Lung (tissue), 12 donors: ENCODE data around the gene PIPOX. TPM values are rescaled to one million over a fixed set of nuclear protein-coding genes. Genes with fewer than 3 reads are reported as not detected.

Experiments
- ATAC-seq: fragments of 200-7000 bp; cut with Tn5 transposase; one replicate; pipeline ENCODE4 v1.9.1; 2020; ENCODE audit warnings: moderate number of reproducible peaks; ENCODE audit not compliant: insufficient read depth, low FRiP score
- DNase-seq, 3 donors: peaks; one replicate each; pipeline ENCODE4 v3.0.0-alpha.2; 2013 to 2017
- H3K27ac ChIP-seq, 2 donors: one replicate each; pipeline ENCODE4 v1.5.1; 2013; ENCODE audit warnings: mild to moderate bottlenecking in 2 of 2, moderate library complexity in 2 of 2, control low read depth in 1 of 2, inconsistent platforms in 1 of 2, low read depth in 1 of 2, low read length in 1 of 2
- H3K27me3 ChIP-seq, 3 donors: one replicate each; pipeline ENCODE4 v1.5.1; 2013; ENCODE audit warnings: low read length in 2 of 3; ENCODE audit not compliant: control insufficient read depth in 3 of 3, insufficient read depth in 3 of 3
- H3K36me3 ChIP-seq, 4 donors: one replicate each; pipeline ENCODE4 v1.5.1; 2013; ENCODE audit warnings: low read length in 4 of 4, mild to moderate bottlenecking in 1 of 4, moderate library complexity in 1 of 4; ENCODE audit not compliant: control insufficient read depth in 4 of 4, insufficient read depth in 4 of 4
- H3K4me1 ChIP-seq, 5 donors: one replicate each; pipeline ENCODE4 v1.5.1; 2013; ENCODE audit warnings: low read length in 5 of 5, mild to moderate bottlenecking in 2 of 5, moderate library complexity in 1 of 5; ENCODE audit not compliant: control insufficient read depth in 5 of 5, insufficient read depth in 5 of 5
- H3K4me3 ChIP-seq: one replicate; pipeline ENCODE4 v1.5.1; 2013; ENCODE audit warnings: mild to moderate bottlenecking, control low read depth, moderate library complexity
- H3K9ac ChIP-seq, 2 donors: one replicate each; pipeline ENCODE4 v1.5.1; 2013; ENCODE audit warnings: low read length in 2 of 2, control low read depth in 1 of 2; ENCODE audit not compliant: insufficient read depth in 1 of 2
- H3K9me3 ChIP-seq, 4 donors: one replicate each; pipeline ENCODE4 v1.5.1; 2013; ENCODE audit warnings: low read length in 3 of 4, mild to moderate bottlenecking in 1 of 4, moderate library complexity in 1 of 4; ENCODE audit not compliant: control insufficient read depth in 4 of 4, insufficient read depth in 3 of 4
- WGBS, 2 donors: extraction: QIAGEN DNeasy Blood & Tissue Kit; methylation state at CpG; one replicate each; pipeline ENCODE4 v1.1.7; 2013; 5-methylcytosine and 5-hydroxymethylcytosine counted together
- polyA plus RNA-seq, 2 donors: library from polyadenylated mRNA; stranded (reverse); fragments of 200-250 nt; gene quantifications; one replicate each; pipeline ENCODE4 v1.2.1, GENCODE V29; 2013
- total RNA-seq, 2 donors: library from RNA; depleted of rRNA in 1 of 2; stranded (reverse); fragments of >200 nt in 1 of 2; gene quantifications; one replicate each; pipeline ENCODE4 v1.2.1, GENCODE V29; 2014 to 2021
- TF ChIP-seq, protein P1 (sequence below): IDR thresholded peaks from 2 replicates; pipeline ENCODE4 v1.5.1; 2012; ENCODE audit warnings: mild to moderate bottlenecking; ENCODE audit errors: control extremely low read depth, extremely low read depth
- donor health status: control.
- donor health status: control.
- donor health status: Bipolar disorder and iron deficiency.
- donor health status: healthy.
- donor health status: DM: yes; HTN: yes; CAD: no.

PIPOX gene
- total and polyA plus RNA-seq, 4 donors: 0.27 to 1.9 (median 0.91) TPM

DNA sequence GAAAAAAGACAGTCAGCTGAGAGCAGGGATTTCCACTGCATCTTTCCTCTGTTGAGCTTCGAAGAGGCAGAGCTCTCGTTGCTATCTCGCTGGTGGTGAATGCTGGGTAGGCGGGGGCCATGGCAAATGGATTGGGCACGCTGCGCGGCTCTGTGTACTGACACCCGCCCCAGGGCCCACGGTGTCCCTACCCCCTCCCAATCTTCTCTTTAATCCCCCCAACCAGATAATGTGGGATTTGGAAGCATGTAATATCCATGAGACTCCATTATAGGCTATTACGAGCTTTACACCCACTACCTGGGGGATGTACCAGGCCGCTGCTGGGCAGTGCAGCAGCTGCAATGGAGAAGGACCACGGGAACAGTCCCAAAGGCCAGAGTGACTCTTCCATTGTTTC lies 8.3 kb downstream of the PIPOX start:
- Histone ChIP-seq H3K27ac (no peak overlapping the region), H3K36me3 (no peaks in the 10 kb centered on the region), H3K4me3 (no peak overlapping the region), H3K27me3 (peaks cover 0 to 2% (median 0%) of the 10 kb centered on the region in 3 donors), H3K9me3 (no peaks in the 10 kb centered on the region), H3K9ac (no peak overlapping the region), H3K4me1 (no peaks in the 10 kb centered on the region)
- DNase-seq (no peak), ATAC-seq (no peak)
- WGBS, 2 donors: 86 to 90% methylated on average over 12 of the region's 12 CpGs
- TF ChIP-seq, protein P1, sequence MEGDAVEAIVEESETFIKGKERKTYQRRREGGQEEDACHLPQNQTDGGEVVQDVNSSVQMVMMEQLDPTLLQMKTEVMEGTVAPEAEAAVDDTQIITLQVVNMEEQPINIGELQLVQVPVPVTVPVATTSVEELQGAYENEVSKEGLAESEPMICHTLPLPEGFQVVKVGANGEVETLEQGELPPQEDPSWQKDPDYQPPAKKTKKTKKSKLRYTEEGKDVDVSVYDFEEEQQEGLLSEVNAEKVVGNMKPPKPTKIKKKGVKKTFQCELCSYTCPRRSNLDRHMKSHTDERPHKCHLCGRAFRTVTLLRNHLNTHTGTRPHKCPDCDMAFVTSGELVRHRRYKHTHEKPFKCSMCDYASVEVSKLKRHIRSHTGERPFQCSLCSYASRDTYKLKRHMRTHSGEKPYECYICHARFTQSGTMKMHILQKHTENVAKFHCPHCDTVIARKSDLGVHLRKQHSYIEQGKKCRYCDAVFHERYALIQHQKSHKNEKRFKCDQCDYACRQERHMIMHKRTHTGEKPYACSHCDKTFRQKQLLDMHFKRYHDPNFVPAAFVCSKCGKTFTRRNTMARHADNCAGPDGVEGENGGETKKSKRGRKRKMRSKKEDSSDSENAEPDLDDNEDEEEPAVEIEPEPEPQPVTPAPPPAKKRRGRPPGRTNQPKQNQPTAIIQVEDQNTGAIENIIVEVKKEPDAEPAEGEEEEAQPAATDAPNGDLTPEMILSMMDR: no peak

DNA sequence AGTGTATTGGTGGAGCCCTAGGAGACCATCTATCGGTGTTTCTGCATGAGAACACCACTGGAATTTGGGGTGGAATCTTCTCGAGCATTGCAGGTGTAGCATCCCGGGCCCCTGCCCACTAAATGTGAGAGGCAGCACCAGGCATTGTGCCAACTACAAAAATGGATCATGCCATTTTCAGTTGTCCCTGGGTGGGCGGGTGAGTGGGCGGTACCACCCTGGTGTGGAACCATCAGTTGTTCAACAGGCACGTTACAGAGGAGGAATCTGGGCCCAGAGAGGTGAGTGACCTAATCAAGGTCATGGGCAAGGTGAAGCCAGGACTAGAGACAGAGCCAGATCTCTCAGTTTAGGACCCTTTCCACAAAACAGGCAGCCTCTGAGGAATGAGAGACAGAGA lies 8.8 kb downstream of the PIPOX start:
- TF ChIP-seq, protein P1: no peak
- Histone ChIP-seq H3K9ac (no peak overlapping the region), H3K4me3 (no peak overlapping the region), H3K27me3 (peaks cover 0 to 2% (median 0%) of the 10 kb centered on the region in 3 donors), H3K36me3 (no peaks in the 10 kb centered on the region), H3K9me3 (no peaks in the 10 kb centered on the region), H3K4me1 (no peaks in the 10 kb centered on the region), H3K27ac (no peak overlapping the region)
- ATAC-seq (no peak), DNase-seq (no peak)
- WGBS, 2 donors: 77 to 82% methylated on average over 6 of the region's 6 CpGs

DNA sequence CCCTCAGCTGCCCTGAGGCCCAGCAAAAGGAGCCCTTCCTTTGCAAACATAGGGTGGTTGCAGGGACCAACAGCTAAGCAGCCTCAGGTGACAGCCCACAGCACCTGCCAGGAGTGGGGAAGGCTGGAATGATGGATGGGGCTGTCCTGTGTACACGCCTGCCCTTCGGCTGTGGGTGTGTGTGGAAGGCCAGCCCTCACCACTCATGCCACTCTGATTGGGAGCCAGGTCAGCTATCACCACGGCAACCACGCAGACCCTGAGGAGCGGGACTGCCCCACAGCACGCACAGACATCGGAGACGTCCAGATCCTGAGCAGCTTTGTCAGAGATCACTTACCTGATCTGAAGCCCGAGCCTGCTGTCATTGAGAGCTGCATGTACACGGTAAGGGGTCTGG lies 11.9 kb downstream of the PIPOX start:
- DNase-seq: no peak
- no peak overlapping the region for H3K4me3 ChIP-seq
- no peaks in the 10 kb centered on the region for H3K9me3 ChIP-seq
- H3K27me3 ChIP-seq: no peaks in the 10 kb centered on the region
- ATAC-seq: no peak
- WGBS, 2 donors: 74 to 87% methylated on average over 10 of the region's 10 CpGs
- H3K27ac ChIP-seq: no peak overlapping the region
- H3K9ac ChIP-seq: no peak overlapping the region
- no peaks in the 10 kb centered on the region for H3K36me3 ChIP-seq
- TF ChIP-seq, protein P1: no peak
- H3K4me1 ChIP-seq: no peaks in the 10 kb centered on the region

DNA sequence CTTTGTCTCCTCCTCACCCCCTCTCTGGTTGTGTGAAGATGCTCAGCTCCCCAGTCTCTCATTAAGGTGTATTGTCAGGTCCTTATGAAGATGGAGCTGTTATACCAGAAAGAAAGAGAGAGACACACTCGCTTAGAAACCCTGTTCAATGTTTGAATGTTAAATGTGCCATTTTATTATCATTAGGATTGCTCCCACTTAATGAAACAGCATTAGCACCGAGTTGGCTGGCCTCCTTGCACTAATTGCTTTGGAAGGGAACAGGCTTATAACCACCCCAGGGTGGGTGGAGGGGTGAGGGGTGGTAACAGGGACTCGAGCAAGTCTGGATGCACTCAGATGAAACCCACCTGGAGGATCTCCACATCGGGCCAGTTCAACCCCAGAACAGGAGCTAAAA lies 14.4 kb downstream of the PIPOX start:
- DNase-seq (no peak), ATAC-seq (no peak)
- Histone ChIP-seq H3K4me3 (no peak overlapping the region), H3K27me3 (no peaks in the 10 kb centered on the region), H3K36me3 (no peaks in the 10 kb centered on the region), H3K9me3 (no peaks in the 10 kb centered on the region), H3K4me1 (peaks cover 0 to 2% (median 0%) of the 10 kb centered on the region in 5 donors), H3K9ac (no peak overlapping the region), H3K27ac (no peak overlapping the region)
- TF ChIP-seq, protein P1: no peak
- WGBS, 2 donors: 76 to 80% methylated on average over 4 of the region's 4 CpGs
